SK-N-SH treated with all-trans-retinoic acid at 6 μM for 48 hours (cell line): ENCODE measurements around the gene FHDC1.

Experiments
- ATAC-seq: fragments of 200-7000 bp; cut with Tn5 transposase; 3 replicates; pipeline ENCODE4 v1.9.1; 2020; ENCODE audit warnings: mild to moderate bottlenecking, moderate library complexity
- ARNTL ChIP-seq: fragments of 450-650 bp; formaldehyde crosslinking; IDR thresholded peaks from 2 replicates; pipeline ENCODE4 v1.5.0; 2020; ENCODE audit warnings: low read depth, mild to moderate bottlenecking, moderate library complexity, borderline replicate concordance
- BACH2 ChIP-seq: fragments of 250-450 bp; sonication (Bioruptor Pico); IDR thresholded peaks from 2 replicates; pipeline ENCODE4 v1.9.0; 2021; ENCODE audit warnings: mild to moderate bottlenecking, borderline replicate concordance
- CREB5 ChIP-seq: fragments of 250-450 bp; sonication (Bioruptor Pico); IDR thresholded peaks from 2 replicates; pipeline ENCODE4 v1.5.1; 2020; ENCODE audit warnings: low read depth, mild to moderate bottlenecking, moderate library complexity
- CSDC2 ChIP-seq: fragments of 250-450 bp; sonication (Bioruptor Pico); IDR thresholded peaks from 2 replicates; pipeline ENCODE4 v1.5.0; 2020; ENCODE audit warnings: mild to moderate bottlenecking, moderate library complexity
- CSRNP3 ChIP-seq: fragments of 250-450 bp; sonication (Bioruptor Pico); IDR thresholded peaks from 2 replicates; pipeline ENCODE4 v1.5.1; 2021; ENCODE audit warnings: mild to moderate bottlenecking, moderate library complexity
- ESRRG ChIP-seq: fragments of 250-450 bp; sonication (Bioruptor Pico); IDR thresholded peaks from 2 replicates; pipeline ENCODE4 v1.6.1; 2021; ENCODE audit warnings: mild to moderate bottlenecking
- GLIS3 ChIP-seq: fragments of 250-450 bp; sonication (Bioruptor Pico); IDR thresholded peaks from 2 replicates; pipeline ENCODE4 v1.5.0; 2020; ENCODE audit warnings: mild to moderate bottlenecking, moderate library complexity
- OSR1 ChIP-seq: fragments of 250-450 bp; sonication (Bioruptor Pico); IDR thresholded peaks from 2 replicates; pipeline ENCODE4 v1.8.0; 2022; ENCODE audit warnings: moderate library complexity, mild to moderate bottlenecking, inconsistent platforms
- PATZ1 ChIP-seq: fragments of 250-450 bp; sonication (Bioruptor Pico); IDR thresholded peaks from 2 replicates; pipeline ENCODE4 v1.8.0; 2020; ENCODE audit warnings: mild to moderate bottlenecking, moderate library complexity, borderline replicate concordance
- POU6F1 ChIP-seq: fragments of 250-450 bp; sonication (Bioruptor Pico); IDR thresholded peaks from 2 replicates; pipeline ENCODE4 v1.8.0; 2021; ENCODE audit warnings: low read depth, mild to moderate bottlenecking, moderate library complexity, borderline replicate concordance
- PPARA ChIP-seq: fragments of 250-450 bp; sonication (Bioruptor Pico); IDR thresholded peaks from 2 replicates; pipeline ENCODE4 v1.5.0; 2020; ENCODE audit warnings: mild to moderate bottlenecking, borderline replicate concordance
- RARB ChIP-seq: fragments of 250-450 bp; sonication (Bioruptor Pico); IDR thresholded peaks from 2 replicates; pipeline ENCODE4 v1.8.0; 2021; ENCODE audit warnings: mild to moderate bottlenecking, moderate library complexity
- SNAI2 ChIP-seq: fragments of 250-450 bp; sonication (Bioruptor Pico); IDR thresholded peaks from 2 replicates; pipeline ENCODE4 v1.5.0; 2020; ENCODE audit warnings: mild to moderate bottlenecking, moderate library complexity
- TCF4 ChIP-seq: fragments of 250-450 bp; sonication (Bioruptor Pico); IDR thresholded peaks from 2 replicates; pipeline ENCODE4 v1.8.0; 2021; ENCODE audit warnings: mild to moderate bottlenecking, moderate library complexity, borderline replicate concordance
- TOX ChIP-seq: fragments of 250-450 bp; sonication (Bioruptor Pico); IDR thresholded peaks from 2 replicates; pipeline ENCODE4 v1.8.0; 2021; ENCODE audit warnings: mild to moderate bottlenecking, moderate library complexity, borderline replicate concordance
- TSHZ2 ChIP-seq: fragments of 250-450 bp; sonication (Bioruptor Pico); IDR thresholded peaks from 2 replicates; pipeline ENCODE4 v1.5.0; 2020; ENCODE audit warnings: mild to moderate bottlenecking, moderate library complexity
- ZC3H10 ChIP-seq: fragments of 250-450 bp; sonication (Bioruptor Pico); IDR thresholded peaks from 2 replicates; pipeline ENCODE4 v1.5.1; 2021; ENCODE audit warnings: mild to moderate bottlenecking, moderate library complexity
- ZFP3 ChIP-seq: fragments of 250-450 bp; sonication (Bioruptor Pico); IDR thresholded peaks from 2 replicates; pipeline ENCODE4 v1.5.0; 2020; ENCODE audit warnings: mild to moderate bottlenecking, moderate library complexity
- ZFP30 ChIP-seq: fragments of 450-650 bp; formaldehyde crosslinking; IDR thresholded peaks from 2 replicates; pipeline ENCODE4 v1.5.0; 2022; ENCODE audit warnings: mild to moderate bottlenecking, moderate library complexity
- ZNF565 ChIP-seq: fragments of 450-650 bp; formaldehyde crosslinking; conservative IDR thresholded peaks from 2 replicates; pipeline ENCODE4 v1.5.0; 2020; ENCODE audit warnings: low read depth, mild to moderate bottlenecking, moderate library complexity
- ZNF8 ChIP-seq: fragments of 450-650 bp; formaldehyde crosslinking; IDR thresholded peaks from 2 replicates; pipeline ENCODE4 v1.5.0; 2020; ENCODE audit warnings: mild to moderate bottlenecking, moderate library complexity

The FHDC1 gene

GRCh38 chr4:152944666-152945320 lies 8.7 kb downstream of the FHDC1 start (continued):
- TF ChIP-seq PATZ1 (CRISPR knock-in tag) = no peak
- no peak for TF ChIP-seq ESRRG
- no peak for TF ChIP-seq GLIS3
- no peak for TF ChIP-seq PPARA (CRISPR knock-in tag)
- TF ChIP-seq TCF4 (CRISPR knock-in tag) = no peak
- no peak for TF ChIP-seq TSHZ2 (CRISPR knock-in tag)
- TF ChIP-seq ZNF565 (CRISPR knock-in tag) = no peak
- TF ChIP-seq ZFP30 (CRISPR knock-in tag) = no peak
- TF ChIP-seq ZNF8 = no peak

- no peak for ATAC-seq
- TF ChIP-seq PPARA (CRISPR knock-in tag) (no peak), ZFP3 (CRISPR knock-in tag) (no peak), SNAI2 (CRISPR knock-in tag) (no peak), GLIS3 (no peak), RARB (CRISPR knock-in tag) (no peak), ZFP30 (CRISPR knock-in tag) (no peak), ZNF565 (CRISPR knock-in tag) (no peak), CREB5 (no peak), TOX (CRISPR knock-in tag) (no peak), BACH2 (no peak), TSHZ2 (CRISPR knock-in tag) (no peak), PATZ1 (CRISPR knock-in tag) (no peak), ZC3H10 (CRISPR knock-in tag) (no peak), ESRRG (no peak), TCF4 (CRISPR knock-in tag) (no peak), POU6F1 (CRISPR knock-in tag) (no peak), CSDC2 (no peak), OSR1 (no peak), ARNTL (CRISPR knock-in tag) (no peak), CSRNP3 (CRISPR knock-in tag) (no peak)
Observed at GRCh38 chr4:152945639-152946038, 9.5 kb downstream of the FHDC1 start.
